DND-41 (cell line): ENCODE data around the gene RNU6-1.

Experiments
- ATAC-seq: fragments of 200-7000 bp; cut with Tn5 transposase; 3 replicates; pipeline ENCODE4 v1.9.1; 2021; ENCODE audit warnings: low read depth; ENCODE audit not compliant: insufficient read depth
- DNase-seq: peaks from one replicate; pipeline ENCODE4 v3.0.0-alpha.2; 2020
- H2AFZ ChIP-seq: 2 replicates; pipeline ENCODE4 v1.6.0; 2012; ENCODE audit warnings: low read depth, low read length
- H3K27ac ChIP-seq: 2 replicates; pipeline ENCODE4 v1.5.1; 2012; ENCODE audit warnings: low read length, inconsistent platforms
- H3K27me3 ChIP-seq: fragments of 200-600 bp; sonication (generic); 2 replicates; pipeline ENCODE4 v1.6.0; 2012; ENCODE audit warnings: low read length, mild to moderate bottlenecking, inconsistent platforms; ENCODE audit not compliant: insufficient read depth, poor library complexity
- H3K36me3 ChIP-seq: 2 replicates; pipeline ENCODE4 v1.5.1; 2012; ENCODE audit warnings: low read length, inconsistent platforms; ENCODE audit not compliant: insufficient read depth
- H3K4me1 ChIP-seq: 2 replicates; pipeline ENCODE4 v1.5.1; 2012; ENCODE audit warnings: mild to moderate bottlenecking, low read length; ENCODE audit not compliant: insufficient read depth
- H3K4me2 ChIP-seq: 2 replicates; pipeline ENCODE4 v1.6.0; 2012; ENCODE audit warnings: mild to moderate bottlenecking, moderate library complexity, low read length, inconsistent platforms; ENCODE audit not compliant: insufficient read depth
- H3K4me3 ChIP-seq, 2 experiments: fragments of 200-600 bp in 1 of 2; shearing (Covaris generic) in 1 of 2; 2 replicates each; pipeline ENCODE4 v1.5.1; 2012 to 2016; ENCODE audit warnings: inconsistent platforms in 2 of 2, low read length in 2 of 2, mild to moderate bottlenecking in 2 of 2, low read depth in 1 of 2, moderate library complexity in 1 of 2
- H3K79me2 ChIP-seq: 2 replicates; pipeline ENCODE4 v1.6.0; 2012; ENCODE audit warnings: low read length, inconsistent platforms; ENCODE audit not compliant: insufficient read depth
- H3K9ac ChIP-seq: 2 replicates; pipeline ENCODE4 v1.6.0; 2012; ENCODE audit warnings: low read depth, mild to moderate bottlenecking, inconsistent platforms, low read length, moderate library complexity
- H3K9me3 ChIP-seq: 2 replicates; pipeline ENCODE4 v1.5.1; 2012; ENCODE audit warnings: low read length, moderate library complexity, mild to moderate bottlenecking, inconsistent platforms; ENCODE audit not compliant: insufficient read depth, severe bottlenecking
- H4K20me1 ChIP-seq: 2 replicates; pipeline ENCODE4 v1.6.0; 2012; ENCODE audit warnings: low read length; ENCODE audit not compliant: insufficient read depth
- EZH2 ChIP-seq: IDR thresholded peaks from 3 replicates; pipeline ENCODE4 v1.6.1; 2012; ENCODE audit warnings: borderline replicate concordance, low read depth, mild to moderate bottlenecking, moderate library complexity, low read length, inconsistent platforms; ENCODE audit not compliant: severe bottlenecking
- TF ChIP-seq, protein P1 (sequence below): IDR thresholded peaks from 2 replicates; pipeline ENCODE4 v1.5.1; 2012; ENCODE audit warnings: borderline replicate concordance, low read length, moderate library complexity, mild to moderate bottlenecking; ENCODE audit not compliant: poor library complexity, severe bottlenecking; ENCODE audit errors: extremely low read depth

Gene RNU6-1

DNA sequence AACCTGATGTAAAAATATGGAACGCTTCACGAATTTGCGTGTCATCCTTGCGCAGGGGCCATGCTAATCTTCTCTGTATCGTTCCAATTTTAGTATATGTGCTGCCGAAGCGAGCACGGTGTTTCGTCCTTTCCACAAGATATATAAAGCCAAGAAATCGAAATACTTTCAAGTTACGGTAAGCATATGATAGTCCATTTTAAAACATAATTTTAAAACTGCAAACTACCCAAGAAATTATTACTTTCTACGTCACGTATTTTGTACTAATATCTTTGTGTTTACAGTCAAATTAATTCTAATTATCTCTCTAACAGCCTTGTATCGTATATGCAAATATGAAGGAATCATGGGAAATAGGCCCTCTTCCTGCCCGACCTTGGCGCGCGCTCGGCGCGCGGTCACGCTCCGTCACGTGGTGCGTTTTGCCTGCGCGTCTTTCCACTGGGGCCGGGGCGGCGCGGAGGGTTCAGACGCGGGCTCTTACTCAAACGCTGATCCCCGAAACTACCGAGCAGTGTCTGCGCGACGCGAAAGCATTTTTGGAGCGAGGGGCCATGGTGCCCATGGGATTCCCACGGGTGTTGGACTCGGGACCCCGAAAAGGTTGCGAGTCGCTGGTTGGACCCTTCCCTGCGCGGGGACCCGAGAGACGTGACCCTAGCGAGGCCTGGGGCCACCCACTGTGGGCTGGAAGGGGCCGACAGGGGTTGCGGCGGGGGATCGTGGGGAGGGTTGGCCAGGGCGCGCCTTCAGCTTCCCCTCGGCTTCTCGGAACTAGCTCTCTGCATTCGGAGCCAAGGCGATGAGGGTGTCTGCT, at the start of gene RNU6-1:
TSS of gene RNU6-1 (minus strand) at position 117 of the 820 bp plus-strand sequence.
- Histone ChIP-seq H4K20me1 (no peaks in the 10 kb centered on the region), H3K9me3 (no peaks in the 10 kb centered on the region), H3K27me3 (no peaks in the 10 kb centered on the region), H3K79me2 (no peaks in the 10 kb centered on the region), H3K4me1 (peaks cover 43% of the 10 kb centered on the region), H2AFZ (peak within 1 kb of the TSS; percentile 98), H3K36me3 (no peaks in the 10 kb centered on the region), H3K4me2 (peak within 1 kb of the TSS; percentile 96), H3K9ac (peak within 1 kb of the TSS; percentile 97), H3K27ac (peak within 1 kb of the TSS; percentile 98), H3K4me3 (peak within 1 kb of the TSS; percentile 74 to 94)
- ATAC-seq (peak; percentile 80), DNase-seq (peak; percentile 93)
- TF ChIP-seq, protein P1, sequence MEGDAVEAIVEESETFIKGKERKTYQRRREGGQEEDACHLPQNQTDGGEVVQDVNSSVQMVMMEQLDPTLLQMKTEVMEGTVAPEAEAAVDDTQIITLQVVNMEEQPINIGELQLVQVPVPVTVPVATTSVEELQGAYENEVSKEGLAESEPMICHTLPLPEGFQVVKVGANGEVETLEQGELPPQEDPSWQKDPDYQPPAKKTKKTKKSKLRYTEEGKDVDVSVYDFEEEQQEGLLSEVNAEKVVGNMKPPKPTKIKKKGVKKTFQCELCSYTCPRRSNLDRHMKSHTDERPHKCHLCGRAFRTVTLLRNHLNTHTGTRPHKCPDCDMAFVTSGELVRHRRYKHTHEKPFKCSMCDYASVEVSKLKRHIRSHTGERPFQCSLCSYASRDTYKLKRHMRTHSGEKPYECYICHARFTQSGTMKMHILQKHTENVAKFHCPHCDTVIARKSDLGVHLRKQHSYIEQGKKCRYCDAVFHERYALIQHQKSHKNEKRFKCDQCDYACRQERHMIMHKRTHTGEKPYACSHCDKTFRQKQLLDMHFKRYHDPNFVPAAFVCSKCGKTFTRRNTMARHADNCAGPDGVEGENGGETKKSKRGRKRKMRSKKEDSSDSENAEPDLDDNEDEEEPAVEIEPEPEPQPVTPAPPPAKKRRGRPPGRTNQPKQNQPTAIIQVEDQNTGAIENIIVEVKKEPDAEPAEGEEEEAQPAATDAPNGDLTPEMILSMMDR: no peak
- TF ChIP-seq EZH2: no peak

DNA sequence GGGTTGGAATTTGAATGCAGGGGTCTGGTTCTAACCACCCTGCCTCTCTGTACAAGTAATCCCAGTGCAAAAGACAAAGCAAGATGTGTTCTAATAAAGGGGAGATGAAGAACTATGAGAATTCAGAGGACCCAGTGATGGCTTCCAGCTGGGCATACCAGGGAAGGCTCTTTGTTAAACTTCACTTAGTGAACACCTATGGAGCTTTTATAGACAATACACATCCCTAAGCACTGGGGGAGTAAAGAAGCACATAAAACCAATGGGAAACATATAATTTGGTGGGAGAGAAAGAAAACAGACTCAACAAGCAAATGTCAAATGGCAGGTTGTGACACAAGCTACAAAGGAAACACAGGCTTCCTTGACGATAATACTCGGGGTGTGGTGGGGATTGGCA, 47.9 kb upstream of the RNU6-1 start:
- H3K4me2 ChIP-seq: no peak overlapping the region
- no peaks in the 10 kb centered on the region for H3K79me2 ChIP-seq
- no peak overlapping the region for H3K9ac ChIP-seq
- ATAC-seq (no peak), DNase-seq (no peak)
- H3K27ac ChIP-seq: no peak overlapping the region
- H3K27me3 ChIP-seq: no peaks in the 10 kb centered on the region
- H4K20me1 ChIP-seq: no peaks in the 10 kb centered on the region
- H3K36me3 ChIP-seq: no peaks in the 10 kb centered on the region
- H3K9me3 ChIP-seq: no peaks in the 10 kb centered on the region
- no peak for TF ChIP-seq EZH2
- TF ChIP-seq, protein P1: no peak
- no peak overlapping the region for H3K4me3 ChIP-seq
- no peak overlapping the region for H2AFZ ChIP-seq
- H3K4me1 ChIP-seq: peaks cover 28% of the 10 kb centered on the region

DNA sequence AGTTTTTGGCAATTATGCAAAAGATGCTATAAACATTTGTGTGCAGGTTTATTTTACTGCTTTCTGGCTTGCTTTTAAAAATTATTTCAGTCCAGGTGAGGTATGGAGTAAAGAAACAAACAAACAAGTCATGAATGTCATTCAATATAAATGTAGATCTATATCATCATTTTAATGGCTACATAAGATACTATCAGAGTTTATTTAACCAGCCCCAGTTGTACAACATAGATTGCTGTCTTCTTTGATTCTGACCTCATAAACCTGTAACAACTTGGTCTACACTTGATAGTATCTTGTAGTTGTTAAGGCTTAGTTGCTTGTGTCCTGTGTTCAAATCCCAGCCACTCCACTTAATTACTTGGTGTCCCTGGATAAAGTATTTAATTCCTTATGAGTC, 46.0 kb upstream of the RNU6-1 start:
- Histone ChIP-seq H3K27ac (no peak overlapping the region), H3K27me3 (no peaks in the 10 kb centered on the region), H3K4me3 (no peak overlapping the region), H3K9me3 (no peaks in the 10 kb centered on the region), H4K20me1 (no peaks in the 10 kb centered on the region), H3K79me2 (no peaks in the 10 kb centered on the region), H3K4me1 (peaks cover 45% of the 10 kb centered on the region), H3K36me3 (no peaks in the 10 kb centered on the region), H3K9ac (no peak overlapping the region), H2AFZ (no peak overlapping the region; the same call in 1 of the 2 replicates), H3K4me2 (no peak overlapping the region)
- ATAC-seq: no peak
- DNase-seq: no peak
- TF ChIP-seq EZH2: no peak
- TF ChIP-seq, protein P1: no peak
